GM12878 (cell line): ENCODE results near the gene ABCA13. TPM values are rescaled to one million over a fixed set of nuclear protein-coding genes. Genes with fewer than 3 reads are reported as not detected.

Source experiments
- ATAC-seq: fragments of 200-7000 bp; cut with Tn5 transposase; 3 replicates; pipeline ENCODE4 v1.9.1; 2020; ENCODE audit warnings: mild to moderate bottlenecking, moderate library complexity
- BruUV-seq: library from RNA; stranded (reverse); fragments of 400-500 nt; replicated peaks from 2 replicates; lab custom pipeline; 2021; lab: Mats Ljungman, UMichigan
- CTCF ChIA-PET: fragments of 300-600 bp; sonication (Branson Sonifier 250); formaldehyde crosslinking; extraction: SDS; loops from one replicate; lab custom pipeline; 2021; ENCODE audit warnings: inconsistent platforms; lab: Yijun Ruan, JAX
- POLR2A ChIA-PET: fragments of 350-600 bp; formaldehyde crosslinking; extraction: SDS; loops from one replicate; lab custom pipeline; 2021; ENCODE audit warnings: inconsistent platforms; lab: Charles Lee
- RAD21 ChIA-PET: fragments of 300-600 bp; sonication (Branson Sonifier 250); formaldehyde crosslinking; loops from one replicate; lab custom pipeline; 2023; ENCODE audit warnings: antibody characterized with exemption; ENCODE audit not compliant: unreplicated experiment; lab: Charles Lee
- SMC1A ChIA-PET: fragments of 300-600 bp; sonication (Branson Sonifier 250); formaldehyde crosslinking; loops from one replicate; lab custom pipeline; 2023; ENCODE audit not compliant: unreplicated experiment, uncharacterized antibody; lab: Charles Lee
- DNase-seq: peaks from one replicate; pipeline ENCODE4 v3.0.0-alpha.2; 2011; ENCODE audit warnings: low read depth, low spot score
- FAIRE-seq: peaks from 3 replicates; lab custom pipeline; 2011; peaks lifted over from hg19 to GRCh38; lab: Jason Lieb, UNC
- H2AFZ ChIP-seq: 2 replicates; pipeline ENCODE4 v1.6.0; 2011; ENCODE audit warnings: low read depth, low read length, control low read depth; ENCODE audit not compliant: control insufficient read depth
- H3K27ac ChIP-seq: 2 replicates; pipeline ENCODE4 v1.5.1; 2011; ENCODE audit warnings: control low read depth; ENCODE audit not compliant: control insufficient read depth, insufficient read depth
- H3K27me3 ChIP-seq, 2 experiments: replicated peaks in 1 of 2; 2 replicates each; pipeline versions ENCODE4 v1.6.0 to v1.6.1; 2011; ENCODE audit warnings: low read length in 1 of 2; ENCODE audit not compliant: control insufficient read depth in 2 of 2, insufficient read depth in 2 of 2
- H3K36me3 ChIP-seq, 2 experiments: 2 replicates each; pipeline ENCODE4 v1.5.1; 2011; ENCODE audit warnings: low read length in 1 of 2; ENCODE audit not compliant: control insufficient read depth in 2 of 2, insufficient read depth in 2 of 2
- H3K4me1 ChIP-seq: 2 replicates; pipeline ENCODE4 v1.6.1; 2011; ENCODE audit warnings: mild to moderate bottlenecking, low read length, moderate library complexity, mixed read lengths; ENCODE audit not compliant: control insufficient read depth, insufficient read depth
- H3K4me2 ChIP-seq: 2 replicates; pipeline ENCODE4 v1.6.0; 2011; ENCODE audit warnings: control low read depth; ENCODE audit not compliant: control insufficient read depth, insufficient read depth
- H3K4me3 ChIP-seq: fragments of 200-600 bp; sonication (generic); 2 replicates; pipeline ENCODE4 v1.5.1; 2016
- H3K79me2 ChIP-seq: 2 replicates; pipeline ENCODE4 v1.6.0; 2011; ENCODE audit warnings: low read length; ENCODE audit not compliant: control insufficient read depth, insufficient read depth
- H3K9ac ChIP-seq: 2 replicates; pipeline ENCODE4 v1.8.0; 2011; ENCODE audit warnings: low read length, control low read depth, mixed read lengths; ENCODE audit not compliant: control insufficient read depth, insufficient read depth
- H3K9me3 ChIP-seq: replicated peaks from 3 replicates; pipeline ENCODE4 v1.5.1; 2011; ENCODE audit warnings: mild to moderate bottlenecking, low read length; ENCODE audit not compliant: control insufficient read depth, insufficient read depth
- H4K20me1 ChIP-seq: 2 replicates; pipeline ENCODE4 v1.6.0; 2011; ENCODE audit not compliant: control insufficient read depth, insufficient read depth
- BHLHE40 ChIP-seq, 2 experiments: fragments of 450-650 bp in 1 of 2; IDR thresholded peaks; 2 replicates each; pipeline ENCODE4 v1.6.1; 2011 to 2017; ENCODE audit warnings: low read depth in 2 of 2, borderline replicate concordance in 1 of 2, improper control_type of control experiment in 1 of 2, low read length in 1 of 2, mild to moderate bottlenecking in 1 of 2
- CBFB ChIP-seq: IDR thresholded peaks from 2 replicates; pipeline ENCODE4 v1.6.1; 2016; ENCODE audit warnings: antibody characterized with exemption, low read depth
- CREM ChIP-seq: IDR thresholded peaks from 2 replicates; pipeline ENCODE4 v1.6.1; 2014; ENCODE audit warnings: antibody characterized with exemption, low read depth
- HSF1 ChIP-seq: fragments of 150-350 bp; IDR thresholded peaks from 2 replicates; pipeline ENCODE4 v1.6.1; 2014; ENCODE audit warnings: mild to moderate bottlenecking, low read depth, low read length
- NFYA ChIP-seq: IDR thresholded peaks from 2 replicates; pipeline ENCODE4 v1.6.1; 2011; ENCODE audit warnings: low read depth, mild to moderate bottlenecking, low read length, improper control_type of control experiment, borderline replicate concordance
- PAX8 ChIP-seq: fragments of 450-650 bp; IDR thresholded peaks from 2 replicates; pipeline ENCODE4 v1.6.1; 2017; ENCODE audit warnings: mild to moderate bottlenecking, moderate library complexity
- RAD21 ChIP-seq: IDR thresholded peaks from 2 replicates; pipeline ENCODE4 v1.6.1; 2011; ENCODE audit warnings: mild to moderate bottlenecking, low read depth, low read length, moderate library complexity; ENCODE audit not compliant: insufficient read depth
- SMAD1 ChIP-seq: fragments of 450-650 bp; IDR thresholded peaks from 2 replicates; pipeline ENCODE4 v1.6.1; 2018; ENCODE audit warnings: mild to moderate bottlenecking, low read depth; ENCODE audit not compliant: partially characterized antibody
- SMC3 ChIP-seq: IDR thresholded peaks from 2 replicates; pipeline ENCODE4 v1.6.1; 2011; ENCODE audit warnings: low read length, improper control_type of control experiment, borderline replicate concordance
- TCF3 ChIP-seq: IDR thresholded peaks from 2 replicates; pipeline ENCODE4 v1.6.1; 2012; ENCODE audit warnings: low read depth, mild to moderate bottlenecking, low read length, borderline replicate concordance; ENCODE audit not compliant: insufficient read depth
- ZNF592 ChIP-seq: fragments of 450-650 bp; IDR thresholded peaks from 2 replicates; pipeline ENCODE4 v1.6.1; 2017; ENCODE audit warnings: mild to moderate bottlenecking, moderate library complexity
- WGBS: methylation state at CpG from one replicate; pipeline ENCODE4 v1.1.6; 2016; ENCODE audit warnings: low lambda C conversion rate; ENCODE audit not compliant: insufficient replicate concordance, insufficient coverage; ENCODE audit errors: missing lambda C conversion rate; 5-methylcytosine and 5-hydroxymethylcytosine counted together
- in situ Hi-C: fragments of 300-500 bp; cut with MboI; formaldehyde crosslinking; loops from 9 replicates; pipeline ENCODE4 v1.14.3; 2018; ENCODE audit warnings: mixed read lengths
- intact Hi-C: fragments of 100-400 bp; cut with micrococcal nuclease; formaldehyde crosslinking; loops from one replicate; pipeline ENCODE4 v1.14.2; 2022; ENCODE audit not compliant: unreplicated experiment
- polyA plus RNA-seq, 11 experiments: library from polyadenylated mRNA; depleted of rRNA in 4 of 11; unstranded in 6 of 11; stranded (reverse) in 5 of 11; fragments of >200 nt; fragmentation: Nextera tagmentation in 4 of 11; fragmentation: Illumina TruSeq in 1 of 11; extraction: Ambion mirVana in 4 of 11; extraction: Trizol in 1 of 11; gene quantifications; 1 replicate in 1 of 11; 2 replicates in 10 of 11; pipeline versions ENCODE4 v1.2.1 to v1.2.3, GENCODE V29; 2011 to 2016; ENCODE audit warnings: inconsistent platforms in 2 of 11, missing spikeins in 2 of 11, low read depth in 1 of 11
- total RNA-seq, 4 experiments: library from RNA; depleted of rRNA in 3 of 4; stranded (reverse); fragments of >200 nt in 3 of 4; fragmentation: Illumina TruSeq in 1 of 4; extraction: Trizol in 1 of 4; gene quantifications; 2 replicates each; pipeline versions ENCODE4 v1.2.1 to v1.2.3, GENCODE V29; 2013 to 2021
- TF ChIP-seq, protein P1 (sequence below): IDR thresholded peaks from 2 replicates; pipeline ENCODE4 v1.6.1; 2012; ENCODE audit warnings: low read depth, low read length, improper control_type of control experiment

Gene ABCA13
- total and polyA plus RNA-seq, 10 of the 15 experiments (the other 5 are each of a cell fraction or from before 2014, with no cell fraction given): under 0.01 to 0.98 (median 0.04) TPM; not detected in 2

DNA sequence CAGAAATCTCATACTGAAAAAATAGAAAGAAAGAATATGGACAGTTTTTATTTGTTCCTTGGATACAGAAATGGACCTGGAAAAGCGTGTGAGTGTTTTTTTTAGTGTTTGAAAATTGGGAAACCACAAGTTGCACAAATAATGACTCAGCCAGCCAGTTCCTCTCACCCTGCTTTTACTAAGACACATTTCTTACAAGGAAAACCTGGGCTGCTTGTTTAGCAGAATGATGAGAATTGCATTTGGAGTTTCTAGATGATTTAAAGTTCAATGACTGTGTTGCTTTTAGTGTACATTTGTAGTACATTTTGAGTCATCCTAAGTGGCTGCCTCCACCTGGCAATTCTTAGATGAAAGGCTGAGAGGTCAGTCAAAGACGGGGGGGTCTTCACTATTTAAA is 218.7 kb downstream of the ABCA13 start:
- CTCF ChIA-PET: no interaction called here
- Histone ChIP-seq H2AFZ (no peak overlapping the region), H3K27me3 (no peaks in the 10 kb centered on the region), H3K27ac (no peak overlapping the region), H3K79me2 (no peaks in the 10 kb centered on the region), H3K9me3 (no peaks in the 10 kb centered on the region; the same call in 2 of the 3 replicates), H3K4me3 (no peak overlapping the region), H3K4me1 (no peaks in the 10 kb centered on the region), H3K9ac (no peak overlapping the region), H3K36me3 (no peaks in the 10 kb centered on the region), H4K20me1 (no peaks in the 10 kb centered on the region), H3K4me2 (no peak overlapping the region)
- BruUV-seq: no TSS peak
- FAIRE-seq: no peak
- WGBS: 0% methylated on average over 2 of the region's 2 CpGs
- DNase-seq: no peak
- ATAC-seq: no peak
- in situ Hi-C loops (no loop called here), intact Hi-C loops (no loop called here)
- POLR2A ChIA-PET: no interaction called here
- TF ChIP-seq, protein P1, sequence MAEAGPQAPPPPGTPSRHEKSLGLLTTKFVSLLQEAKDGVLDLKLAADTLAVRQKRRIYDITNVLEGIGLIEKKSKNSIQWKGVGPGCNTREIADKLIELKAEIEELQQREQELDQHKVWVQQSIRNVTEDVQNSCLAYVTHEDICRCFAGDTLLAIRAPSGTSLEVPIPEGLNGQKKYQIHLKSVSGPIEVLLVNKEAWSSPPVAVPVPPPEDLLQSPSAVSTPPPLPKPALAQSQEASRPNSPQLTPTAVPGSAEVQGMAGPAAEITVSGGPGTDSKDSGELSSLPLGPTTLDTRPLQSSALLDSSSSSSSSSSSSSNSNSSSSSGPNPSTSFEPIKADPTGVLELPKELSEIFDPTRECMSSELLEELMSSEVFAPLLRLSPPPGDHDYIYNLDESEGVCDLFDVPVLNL: no peak
- TF ChIP-seq NFYA (no peak), ZNF592 (no peak), CREM (no peak), SMC3 (no peak), BHLHE40 (IDR thresholded peaks at IDR 0.05; ENCODE audit: borderline replicate concordance in 1 of 2, low read depth in 2 of 2, low read length in 1 of 2) (no peak), HSF1 (no peak), SMAD1 (no peak), PAX8 (no peak), TCF3 (no peak), CBFB (no peak), RAD21 (no peak)
- SMC1A ChIA-PET: no interaction called here
- RAD21 ChIA-PET: no interaction called here
